GM18507 (cell line): ENCODE measurements around the gene PITRM1.

ENCODE experiments used
- DNase-seq: peaks from one replicate; pipeline ENCODE4 v3.0.0; 2011; ENCODE audit warnings: low read depth; ENCODE audit not compliant: insufficient read length; ENCODE audit errors: extremely low spot score
- FAIRE-seq: peaks from 2 replicates; lab custom pipeline; 2011; peaks lifted over from hg19 to GRCh38; lab: Jason Lieb, UNC

PITRM1 gene

GRCh38 chr10:3126249-3126648 is 46.3 kb downstream of the PITRM1 start:
- DNase-seq (no peak), FAIRE-seq (no peak)

GRCh38 chr10:3125527-3126170 is 46.9 kb downstream of the PITRM1 start:
- no peak for DNase-seq
- FAIRE-seq = no peak

- DNase-seq (no peak), FAIRE-seq (no peak)
Observed at GRCh38 chr10:3124412-3125175, 48.0 kb downstream of the PITRM1 start.

- FAIRE-seq (no peak), DNase-seq (no peak)
Observed at GRCh38 chr10:3123571-3124411, 48.8 kb downstream of the PITRM1 start.

GRCh38 chr10:3122486-3123205 is 49.9 kb downstream of the PITRM1 start:
- no peak for DNase-seq
- FAIRE-seq = no peak

- no peak for FAIRE-seq
Observed at GRCh38 chr10:3122034-3122433, 50.5 kb downstream of the PITRM1 start.

GRCh38 chr10:3119796-3120459 is 52.7 kb downstream of the PITRM1 start:
- FAIRE-seq (no peak), DNase-seq (no peak)

More at GRCh38 chr10:3122034-3122433, 50.5 kb downstream of the PITRM1 start:
- DNase-seq = no peak

- DNase-seq (no peak), FAIRE-seq (no peak)
Observed at GRCh38 chr10:3118641-3119091, 53.9 kb downstream of the PITRM1 start.

- FAIRE-seq = no peak
- no peak for DNase-seq
Observed at GRCh38 chr10:3117486-3117885, 55.1 kb downstream of the PITRM1 start.

- FAIRE-seq = no peak
- DNase-seq = no peak
Observed at GRCh38 chr10:3116508-3117100, 56.0 kb downstream of the PITRM1 start.

GRCh38 chr10:3115685-3116084 is 56.9 kb downstream of the PITRM1 start:
- DNase-seq (no peak), FAIRE-seq (no peak)

- FAIRE-seq = no peak
- no peak for DNase-seq
Observed at GRCh38 chr10:3113343-3113720, 59.2 kb downstream of the PITRM1 start.

- DNase-seq (no peak), FAIRE-seq (no peak)
Observed at GRCh38 chr10:3111621-3112163, 60.9 kb downstream of the PITRM1 start.

- DNase-seq = no peak
- FAIRE-seq = no peak
Observed at GRCh38 chr10:3110782-3111620, 61.6 kb downstream of the PITRM1 start.

- FAIRE-seq (no peak), DNase-seq (no peak)
Observed at GRCh38 chr10:3109633-3110032, 62.9 kb downstream of the PITRM1 start.

GRCh38 chr10:3109196-3109595 is 63.4 kb downstream of the PITRM1 start:
- DNase-seq (no peak), FAIRE-seq (no peak)

GRCh38 chr10:3108575-3109105 is 63.9 kb downstream of the PITRM1 start:
- no peak for DNase-seq
- FAIRE-seq = no peak
